ENCODE measurements around the gene PLA2G4E. TPM values are rescaled to one million over a fixed set of nuclear protein-coding genes. Genes with fewer than 3 reads are reported as not detected.

The PLA2G4E gene
- total RNA-seq, 4 donors from 2014 or later = not detected

DNA sequence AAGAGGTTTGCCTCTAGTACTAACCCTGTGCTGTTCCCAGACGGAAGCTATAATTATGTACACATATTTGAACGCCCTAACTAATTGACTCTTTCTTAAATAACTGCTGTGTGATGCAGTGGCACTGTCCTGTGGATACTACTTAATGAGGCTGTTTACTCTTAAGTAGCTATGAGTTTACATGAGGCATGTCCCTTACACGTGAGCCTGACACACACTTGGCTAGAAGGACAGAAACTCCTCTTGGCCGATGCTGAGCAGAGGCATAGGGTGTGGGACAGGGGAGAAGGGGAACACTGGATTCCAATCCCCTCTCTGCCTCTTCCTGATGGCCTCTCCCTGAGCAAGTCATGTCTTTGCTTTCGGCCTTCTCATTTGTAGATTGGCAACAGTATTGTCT, 70.4 kb downstream of the PLA2G4E start:
- Histone ChIP-seq H3K4me1 (peaks cover 0 to 39% (median 12%) of the 10 kb centered on the region in 4 donors), H3K27ac (peak overlapping the region in 2 of 4 donors; percentile 68 to 70), H3K36me3 (peaks cover 0 to 19% (median 0%) of the 10 kb centered on the region in 3 donors), H3K4me3 (no peak overlapping the region), H3K9me3 (no peaks in the 10 kb centered on the region), H3K27me3 (no peaks in the 10 kb centered on the region)
- WGBS, 2 donors = 53 to 56% methylated on average over 5 of the region's 5 CpGs
- no peak for DNase-seq (ENCODE audit: low spot score in 2 of 2)
- peak in 1 of 2 donors; percentile 26 for TF ChIP-seq EP300 (IDR thresholded peaks at IDR 0.05)
- TF ChIP-seq, protein P1, sequence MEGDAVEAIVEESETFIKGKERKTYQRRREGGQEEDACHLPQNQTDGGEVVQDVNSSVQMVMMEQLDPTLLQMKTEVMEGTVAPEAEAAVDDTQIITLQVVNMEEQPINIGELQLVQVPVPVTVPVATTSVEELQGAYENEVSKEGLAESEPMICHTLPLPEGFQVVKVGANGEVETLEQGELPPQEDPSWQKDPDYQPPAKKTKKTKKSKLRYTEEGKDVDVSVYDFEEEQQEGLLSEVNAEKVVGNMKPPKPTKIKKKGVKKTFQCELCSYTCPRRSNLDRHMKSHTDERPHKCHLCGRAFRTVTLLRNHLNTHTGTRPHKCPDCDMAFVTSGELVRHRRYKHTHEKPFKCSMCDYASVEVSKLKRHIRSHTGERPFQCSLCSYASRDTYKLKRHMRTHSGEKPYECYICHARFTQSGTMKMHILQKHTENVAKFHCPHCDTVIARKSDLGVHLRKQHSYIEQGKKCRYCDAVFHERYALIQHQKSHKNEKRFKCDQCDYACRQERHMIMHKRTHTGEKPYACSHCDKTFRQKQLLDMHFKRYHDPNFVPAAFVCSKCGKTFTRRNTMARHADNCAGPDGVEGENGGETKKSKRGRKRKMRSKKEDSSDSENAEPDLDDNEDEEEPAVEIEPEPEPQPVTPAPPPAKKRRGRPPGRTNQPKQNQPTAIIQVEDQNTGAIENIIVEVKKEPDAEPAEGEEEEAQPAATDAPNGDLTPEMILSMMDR (IDR thresholded peaks at IDR 0.05) = no peak
- no peak for TF ChIP-seq POLR2A (IDR thresholded peaks at IDR 0.05)

DNA sequence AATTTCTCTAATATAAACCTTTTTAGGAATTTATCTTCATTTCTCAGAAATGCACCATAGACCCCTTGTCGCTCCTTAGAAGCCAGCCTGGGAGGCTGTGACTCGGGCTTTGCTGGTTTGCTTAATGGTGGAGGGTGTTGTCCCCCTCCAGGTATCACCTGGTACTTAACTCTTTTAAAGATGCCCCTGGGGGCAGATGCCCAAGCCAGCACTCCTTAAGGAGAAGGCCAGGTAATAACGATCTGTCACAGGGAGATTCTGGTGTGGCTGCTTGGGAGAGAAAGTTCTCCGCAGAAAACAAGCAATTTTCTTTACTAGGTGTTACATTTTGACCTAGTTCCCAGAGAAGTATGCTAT, 70.7 kb downstream of the PLA2G4E start:
- WGBS, 2 donors = 86 to 88% methylated on average over 4 of the region's 4 CpGs
- no peak for DNase-seq (ENCODE audit: low spot score in 2 of 2)
- H3K36me3 ChIP-seq = peaks cover 0 to 19% (median 0%) of the 10 kb centered on the region in 3 donors
- H3K27me3 ChIP-seq = no peaks in the 10 kb centered on the region
- TF ChIP-seq EP300 (IDR thresholded peaks at IDR 0.05) (no peak), POLR2A (IDR thresholded peaks at IDR 0.05) (no peak)
- TF ChIP-seq, protein P1 (IDR thresholded peaks at IDR 0.05) = no peak
- H3K9me3 ChIP-seq = no peaks in the 10 kb centered on the region
- H3K27ac ChIP-seq = peak overlapping the region in 2 of 4 donors; percentile 68 to 70
- peaks cover 0 to 38% (median 12%) of the 10 kb centered on the region in 4 donors for H3K4me1 ChIP-seq
- H3K4me3 ChIP-seq = no peak overlapping the region

DNA sequence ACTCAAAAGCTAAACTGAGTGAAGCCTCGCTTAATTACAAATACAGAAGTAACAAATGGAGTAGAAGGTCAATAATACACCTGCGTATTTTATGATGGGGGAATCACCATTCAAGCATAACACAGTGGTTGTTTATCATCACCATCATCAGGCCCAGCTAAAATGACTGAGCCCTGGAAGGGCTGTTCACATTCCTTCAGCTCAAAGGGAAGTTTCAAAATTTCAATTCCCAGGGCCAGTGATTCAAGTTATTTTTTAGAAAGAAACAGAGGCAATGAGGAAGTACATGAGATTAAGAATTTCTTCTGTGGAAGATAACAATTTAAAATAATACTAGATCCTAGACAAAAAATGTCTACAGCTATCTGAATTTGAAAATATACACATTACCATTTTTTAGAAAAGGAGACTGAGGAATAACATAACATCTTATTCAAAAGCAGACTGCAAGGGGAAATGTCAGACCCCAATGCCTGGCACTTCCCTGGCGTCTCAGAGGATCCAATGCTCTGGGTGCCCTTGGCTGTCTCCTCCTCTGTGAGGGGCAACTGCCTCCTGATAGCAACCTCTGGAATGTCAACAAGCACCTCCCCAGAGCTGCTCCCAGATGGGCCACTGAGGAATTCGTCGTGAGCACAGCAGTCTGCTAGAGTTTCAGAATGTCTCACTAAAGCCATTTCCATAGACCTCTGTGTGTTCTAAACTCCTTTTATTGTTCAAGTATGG, 71.3 kb downstream of the PLA2G4E start:
- Histone ChIP-seq H3K4me1 (peaks cover 0 to 44% (median 17%) of the 10 kb centered on the region in 4 donors), H3K27me3 (no peaks in the 10 kb centered on the region), H3K36me3 (peaks cover 0 to 19% (median 0%) of the 10 kb centered on the region in 3 donors), H3K27ac (peak overlapping the region in 2 of 4 donors; percentile 68 to 70), H3K4me3 (no peak overlapping the region), H3K9me3 (no peaks in the 10 kb centered on the region)
- 72 to 75% methylated on average over 5 of the region's 5 CpGs for WGBS, 2 donors
- DNase-seq (ENCODE audit: low spot score in 2 of 2) = no peak
- TF ChIP-seq, protein P1 (IDR thresholded peaks at IDR 0.05) = no peak
- TF ChIP-seq EP300 (IDR thresholded peaks at IDR 0.05) (peak in 1 of 2 donors; percentile 26), POLR2A (IDR thresholded peaks at IDR 0.05) (no peak)

GRCh38 chr15:41948490-41948889, 72.4 kb downstream of the PLA2G4E start:
- peak overlapping the region in 1 of 4 donors; percentile 68 for H3K27ac ChIP-seq
- peaks cover 0 to 54% (median 22%) of the 10 kb centered on the region in 4 donors for H3K4me1 ChIP-seq
- no peaks in the 10 kb centered on the region for H3K9me3 ChIP-seq
- TF ChIP-seq EP300 (IDR thresholded peaks at IDR 0.05) (peak in 1 of 2 donors; percentile 61), POLR2A (IDR thresholded peaks at IDR 0.05) (no peak)
- H3K36me3 ChIP-seq = peaks cover 0 to 15% (median 0%) of the 10 kb centered on the region in 3 donors
- no peak overlapping the region for H3K4me3 ChIP-seq
- 69 to 83% methylated on average over 3 of the region's 3 CpGs for WGBS, 2 donors
- H3K27me3 ChIP-seq = no peaks in the 10 kb centered on the region
- DNase-seq (ENCODE audit: low spot score in 2 of 2) = peak in 1 of 2 donors; percentile 57

- DNase-seq (ENCODE audit: low spot score in 2 of 2) = no peak
- Histone ChIP-seq H3K9me3 (no peaks in the 10 kb centered on the region), H3K36me3 (peaks cover 0 to 9% (median 0%) of the 10 kb centered on the region in 3 donors), H3K27ac (peak overlapping the region in 1 of 4 donors; percentile 30), H3K4me3 (no peak overlapping the region), H3K27me3 (no peaks in the 10 kb centered on the region), H3K4me1 (peaks cover 0 to 58% (median 22%) of the 10 kb centered on the region in 4 donors)
- TF ChIP-seq POLR2A (IDR thresholded peaks at IDR 0.05) (no peak), EP300 (IDR thresholded peaks at IDR 0.05) (no peak)
- TF ChIP-seq, protein P1 (IDR thresholded peaks at IDR 0.05) = no peak
- WGBS, 2 donors = 92 to 100% methylated on average over 2 of the region's 2 CpGs
Observed at GRCh38 chr15:41946970-41947369, 73.9 kb downstream of the PLA2G4E start.
